Activated CD4-positive, alpha-beta T cell treated with anti-CD3 and anti-CD28 coated beads for 24 hours (primary cell): ENCODE measurements around the gene TMEM270.
A peak's percentile ranks its signal among the peaks of the same experiment; 100 is the strongest.
"Not testable (repeated sequence)": the region's sequence is repeated elsewhere in the genome, so short reads cannot be mapped to it uniquely, and the experiment has no call there.

Source experiments
- DNase-seq, 2 donors: peaks; one replicate each; pipeline ENCODE4 v3.0.0-alpha.2; 2020; ENCODE audit warnings: low read depth in 2 of 2

Gene TMEM270, protein sequence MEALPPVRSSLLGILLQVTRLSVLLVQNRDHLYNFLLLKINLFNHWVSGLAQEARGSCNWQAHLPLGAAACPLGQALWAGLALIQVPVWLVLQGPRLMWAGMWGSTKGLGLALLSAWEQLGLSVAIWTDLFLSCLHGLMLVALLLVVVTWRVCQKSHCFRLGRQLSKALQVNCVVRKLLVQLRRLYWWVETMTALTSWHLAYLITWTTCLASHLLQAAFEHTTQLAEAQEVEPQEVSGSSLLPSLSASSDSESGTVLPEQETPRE

DNA sequence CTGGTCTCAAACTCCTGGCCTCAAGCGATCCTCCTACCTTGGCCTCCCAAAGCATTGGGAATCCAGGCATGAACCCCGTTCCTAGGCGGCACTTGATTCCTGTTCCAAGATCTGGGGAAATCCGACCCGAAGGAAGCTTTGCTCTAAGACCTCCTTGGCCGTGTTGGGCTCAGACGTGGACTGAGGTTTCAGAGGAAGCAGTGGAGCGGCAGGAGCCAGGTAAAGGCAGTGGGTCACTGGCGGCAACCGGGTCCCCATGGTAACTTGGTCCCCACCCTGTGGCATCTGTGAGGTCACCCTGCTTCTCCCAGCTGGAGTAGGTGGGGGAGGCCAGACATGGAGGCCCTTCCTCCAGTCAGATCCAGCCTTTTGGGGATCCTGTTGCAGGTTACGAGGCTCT lies at the start of gene TMEM270:
Gene TMEM270 (plus strand): TSS at position 301 of the 400 bp plus-strand sequence. CDS start 36 bp downstream, at position 337.
- DNase-seq = no peak

DNA sequence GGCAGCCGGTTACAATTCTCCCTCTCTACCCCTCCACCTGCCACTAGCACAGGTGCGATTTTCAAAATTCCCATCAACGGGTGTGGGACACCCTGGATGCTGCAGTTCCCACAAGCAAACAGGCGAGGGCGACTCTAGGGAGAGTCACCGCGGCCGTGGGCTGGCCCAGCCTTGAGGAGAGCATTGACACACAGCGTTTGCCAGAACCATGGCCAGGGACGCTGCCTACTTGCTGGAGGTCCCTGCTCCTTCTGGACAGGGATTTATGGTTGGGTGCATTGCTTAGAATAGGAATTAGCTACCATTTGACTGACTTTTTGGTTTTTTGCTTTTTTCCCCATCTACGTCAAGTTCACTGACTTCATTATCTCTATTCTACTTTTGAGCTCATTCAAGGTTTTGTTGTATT lies 49.2 kb upstream of the TMEM270 start:
- peak; percentile 39 to 55 for DNase-seq

DNA sequence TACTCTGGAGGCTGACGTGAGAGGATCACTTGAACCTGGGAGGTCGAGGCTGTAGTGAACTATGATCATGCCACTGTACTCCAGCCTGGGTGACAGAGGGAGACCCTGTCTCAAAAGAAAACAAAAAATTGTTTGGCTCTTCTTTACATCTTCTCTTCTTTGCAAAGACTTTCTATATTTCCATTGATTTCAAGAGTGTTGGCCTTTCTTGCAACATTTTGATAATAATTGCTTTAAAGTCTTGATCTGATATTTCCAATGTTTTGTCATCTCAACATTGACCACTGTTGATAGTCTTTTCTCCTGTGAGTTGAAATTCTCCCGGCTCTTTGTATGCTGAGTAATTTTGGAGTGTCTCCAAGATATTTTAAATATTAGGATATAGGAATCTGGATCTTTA lies 48.0 kb upstream of the TMEM270 start:
- no peak for DNase-seq

DNA sequence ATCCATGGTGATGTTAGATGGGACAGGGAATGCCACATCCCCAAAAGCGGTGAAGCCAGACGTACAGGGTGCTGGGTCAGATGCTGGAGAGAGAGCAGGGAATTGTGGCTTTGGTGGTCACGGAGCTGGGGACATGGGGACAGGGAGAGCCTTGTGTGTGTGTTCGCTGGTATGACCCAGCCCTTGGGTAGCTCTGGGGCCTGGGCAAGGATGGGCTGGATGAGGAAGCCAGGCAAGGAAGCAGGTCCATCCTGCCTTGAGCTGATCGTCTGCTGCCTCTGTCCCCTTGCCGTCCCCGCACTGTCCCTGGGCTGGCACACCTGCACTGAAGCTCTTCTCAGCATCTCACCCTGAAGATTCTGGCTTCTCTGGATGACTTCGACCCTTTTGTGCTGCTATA lies 45.5 kb upstream of the TMEM270 start:
- no peak for DNase-seq

DNA sequence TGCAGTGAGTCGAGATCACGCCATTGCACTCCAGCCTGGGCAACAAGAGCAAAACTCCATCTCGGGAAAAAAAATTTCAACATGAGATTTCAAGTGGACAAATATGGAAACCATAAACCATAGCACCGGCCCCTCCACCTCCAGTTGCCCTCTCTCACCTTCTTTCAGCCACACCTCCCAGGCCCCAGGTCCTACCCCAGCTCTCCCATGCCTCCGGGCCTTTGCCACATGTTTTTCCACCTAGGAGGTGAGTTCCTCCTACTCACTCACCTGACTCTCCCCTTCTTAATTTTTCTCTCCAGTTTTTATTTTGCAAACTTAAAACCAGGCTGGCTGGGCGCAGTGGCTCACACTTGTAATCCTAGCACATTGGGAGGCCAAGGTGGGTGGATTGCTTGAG lies 43.8 kb upstream of the TMEM270 start:
- no peak for DNase-seq

DNA sequence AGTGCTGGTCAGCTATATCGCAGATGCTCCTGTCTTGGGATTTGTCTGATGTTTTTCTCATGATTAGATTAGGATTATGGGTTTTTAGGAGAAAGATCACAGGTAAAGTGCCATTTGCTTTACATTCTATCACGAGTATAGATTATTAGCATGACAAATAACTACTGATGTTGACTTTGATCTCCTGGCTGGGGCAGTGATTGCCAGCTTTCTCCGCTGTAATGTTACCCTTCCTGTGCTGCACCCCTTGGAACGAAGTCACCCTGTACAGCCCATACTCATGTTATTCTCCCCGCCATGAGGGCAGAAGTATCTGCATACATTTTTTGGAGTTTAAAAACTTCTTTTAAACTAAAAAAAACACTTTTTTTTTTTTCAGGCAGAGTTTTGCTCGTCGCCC lies 40.9 kb upstream of the TMEM270 start:
- no peak for DNase-seq

DNA sequence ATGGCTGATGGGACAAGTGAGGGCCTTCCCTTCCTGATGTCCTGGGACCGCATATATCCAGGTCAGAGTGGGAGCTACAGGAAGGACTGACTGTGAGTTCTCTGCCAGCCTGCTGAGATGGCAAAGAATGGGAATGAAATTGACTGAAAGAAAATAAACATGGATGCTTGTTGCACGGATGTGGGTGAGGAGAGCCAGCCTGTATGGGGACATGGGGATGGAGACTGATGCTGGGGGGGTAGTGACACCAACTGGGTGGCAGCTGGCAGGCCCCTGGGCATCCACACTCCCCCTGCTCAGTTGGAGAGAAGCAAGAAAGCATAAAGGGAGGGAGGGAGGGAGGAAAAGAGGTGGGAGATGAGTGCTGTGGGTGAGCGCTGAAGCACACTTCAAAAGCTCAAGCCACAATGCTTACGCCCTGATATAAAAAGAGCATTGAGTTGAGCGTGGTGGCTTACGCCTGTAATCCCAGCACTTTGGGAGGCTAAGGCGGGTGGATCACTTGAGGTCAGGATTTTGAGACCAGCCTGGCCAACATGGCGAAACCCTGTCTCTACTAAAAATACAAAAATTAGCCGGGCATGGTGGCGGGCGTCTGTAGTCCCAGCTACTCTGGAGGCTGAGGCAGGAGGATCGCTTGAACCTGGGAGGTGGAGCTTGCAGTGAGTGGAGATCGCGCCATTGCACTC lies 39.2 kb upstream of the TMEM270 start:
- DNase-seq = not testable (repeated sequence)

DNA sequence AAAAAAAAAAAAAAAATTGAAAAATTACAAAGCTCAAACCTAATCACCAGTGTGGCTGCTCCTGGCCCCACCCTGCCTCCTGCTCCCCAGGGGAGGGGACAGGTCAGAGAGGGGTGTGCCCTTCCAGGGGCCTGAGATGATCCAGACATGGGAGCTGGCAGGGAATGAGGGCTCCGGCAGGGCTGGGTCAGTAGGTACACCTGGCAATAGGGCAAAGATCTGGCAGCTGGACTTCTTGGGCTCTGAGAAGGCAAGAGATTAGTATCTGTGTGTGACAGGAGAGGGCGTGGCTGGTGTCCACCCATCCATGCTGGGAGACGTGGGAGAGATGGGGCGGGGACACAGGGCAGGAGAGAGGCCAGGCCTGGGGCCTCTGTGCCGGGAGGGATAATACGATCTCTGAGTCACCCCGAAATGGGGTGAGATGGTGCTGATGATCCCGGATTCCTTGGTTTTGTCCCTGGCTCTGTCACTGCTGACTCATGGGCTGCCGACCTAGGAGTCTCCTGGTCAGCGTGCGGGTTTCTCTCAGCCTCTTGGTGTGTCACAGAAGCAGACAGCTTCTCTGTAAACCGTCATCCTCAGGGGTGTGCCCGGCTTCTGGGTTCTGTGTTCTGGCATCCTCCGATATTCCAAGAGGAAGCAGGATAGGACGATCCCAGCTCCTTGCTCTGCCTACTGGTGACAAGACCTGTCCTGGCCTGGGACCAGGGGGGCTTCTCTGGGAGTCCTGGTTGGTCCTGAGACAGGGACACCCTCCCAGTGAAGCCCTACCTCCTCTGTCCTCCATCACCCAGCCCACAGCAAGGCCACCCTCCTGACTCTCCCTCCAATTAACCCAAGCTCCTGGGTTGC lies 38.4 kb upstream of the TMEM270 start:
- no peak for DNase-seq

DNA sequence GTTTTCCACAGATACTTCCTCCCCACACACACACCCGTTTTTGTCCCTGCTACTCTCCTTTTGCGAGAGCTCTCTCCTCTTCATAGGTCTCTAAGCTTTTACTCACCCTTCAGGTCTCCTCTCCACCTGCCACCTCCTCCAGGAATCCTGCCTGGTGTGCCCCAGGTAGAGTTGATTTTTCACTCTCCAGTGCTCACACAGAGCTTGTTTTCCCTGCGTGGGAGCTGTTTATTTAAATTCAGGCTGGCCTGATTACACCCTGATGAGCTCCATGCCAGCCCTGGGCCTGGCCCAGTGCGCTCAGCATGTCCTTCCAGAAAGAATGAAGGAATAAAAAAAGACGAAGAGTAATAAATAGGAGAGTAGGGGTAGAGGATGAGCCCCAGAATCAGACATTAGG lies 37.7 kb upstream of the TMEM270 start:
- no peak for DNase-seq

DNA sequence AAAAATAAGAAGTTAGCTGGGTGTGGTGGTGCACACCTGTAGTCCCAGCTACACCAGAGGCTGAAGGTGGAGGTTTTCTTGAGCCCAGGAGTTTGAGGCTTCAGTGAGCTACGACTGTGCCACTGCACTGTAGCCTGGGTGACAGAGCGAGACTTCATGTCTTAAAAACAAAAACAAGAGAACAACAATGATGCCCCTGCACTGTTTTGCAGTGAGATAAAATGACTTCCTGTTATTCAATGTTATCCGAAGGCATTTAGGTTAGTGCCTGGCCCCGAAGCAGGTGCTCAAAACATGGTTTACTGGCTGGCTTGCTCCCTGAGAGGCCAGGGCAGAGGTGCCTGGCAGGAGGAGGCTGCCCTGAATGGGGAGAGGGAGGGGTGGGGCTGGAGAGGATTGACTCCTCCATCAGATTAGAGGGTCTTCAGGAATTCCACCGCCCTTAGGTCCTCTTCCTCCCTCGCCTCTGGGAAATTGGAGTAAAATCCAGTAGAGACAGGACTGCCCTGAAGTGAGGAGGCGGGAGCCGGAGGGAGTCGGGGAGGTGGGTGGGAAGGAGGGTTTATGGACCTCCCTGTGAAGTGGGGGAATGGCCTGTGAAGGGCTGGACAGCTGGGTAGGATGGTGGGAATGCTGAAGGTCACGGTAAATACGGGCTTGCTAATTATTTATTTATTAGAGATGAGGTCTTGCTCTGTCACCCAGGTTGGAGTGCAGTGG lies 36.9 kb upstream of the TMEM270 start:
- no peak for DNase-seq

DNA sequence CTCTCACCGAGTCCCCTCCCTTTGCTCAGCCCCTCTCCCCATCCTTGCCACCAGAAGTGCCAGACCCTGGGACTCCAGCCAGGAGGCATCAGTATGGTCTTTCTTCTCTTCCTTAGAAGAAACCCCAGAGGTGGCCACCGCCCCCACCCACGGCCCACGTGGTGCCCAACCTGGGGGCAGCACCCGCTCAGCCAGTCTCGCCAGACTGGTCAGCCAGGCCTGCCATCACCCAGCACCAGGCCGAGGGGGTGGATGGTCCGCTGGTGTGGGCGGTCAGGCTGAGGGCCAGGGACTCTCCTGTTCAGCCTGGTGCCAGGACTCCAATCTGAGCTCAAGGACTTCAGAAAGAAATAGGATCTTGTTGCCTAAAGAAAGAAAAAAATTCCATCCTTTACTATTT lies 36.0 kb upstream of the TMEM270 start:
- DNase-seq = no peak

DNA sequence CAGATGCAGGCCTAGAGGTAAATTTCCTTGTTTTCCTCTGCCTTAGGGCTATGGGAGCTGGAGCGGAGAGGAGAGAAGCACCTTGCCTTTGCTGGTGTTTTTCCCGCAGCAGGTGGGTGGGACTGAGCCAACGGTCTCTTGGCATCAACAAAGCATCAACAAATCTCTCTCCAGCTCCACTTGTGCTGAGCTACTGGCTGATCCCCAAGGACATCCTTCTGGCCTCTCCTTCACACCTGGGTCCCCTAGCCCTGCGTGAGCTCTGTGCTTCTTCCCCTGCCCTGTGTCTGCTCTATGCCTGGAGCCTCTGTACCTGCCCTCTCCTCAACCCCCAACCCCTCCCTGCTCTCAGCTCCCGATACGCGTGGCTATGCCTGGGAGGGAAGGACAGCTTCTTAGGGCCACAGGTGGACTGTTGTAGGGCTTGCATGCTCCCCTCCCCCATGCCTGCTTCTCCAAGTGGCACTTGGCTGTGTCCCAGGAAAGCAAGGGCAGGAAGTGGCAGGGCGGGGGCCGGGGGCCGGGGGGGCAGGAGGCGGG lies 33.3 kb upstream of the TMEM270 start:
- no peak for DNase-seq

DNA sequence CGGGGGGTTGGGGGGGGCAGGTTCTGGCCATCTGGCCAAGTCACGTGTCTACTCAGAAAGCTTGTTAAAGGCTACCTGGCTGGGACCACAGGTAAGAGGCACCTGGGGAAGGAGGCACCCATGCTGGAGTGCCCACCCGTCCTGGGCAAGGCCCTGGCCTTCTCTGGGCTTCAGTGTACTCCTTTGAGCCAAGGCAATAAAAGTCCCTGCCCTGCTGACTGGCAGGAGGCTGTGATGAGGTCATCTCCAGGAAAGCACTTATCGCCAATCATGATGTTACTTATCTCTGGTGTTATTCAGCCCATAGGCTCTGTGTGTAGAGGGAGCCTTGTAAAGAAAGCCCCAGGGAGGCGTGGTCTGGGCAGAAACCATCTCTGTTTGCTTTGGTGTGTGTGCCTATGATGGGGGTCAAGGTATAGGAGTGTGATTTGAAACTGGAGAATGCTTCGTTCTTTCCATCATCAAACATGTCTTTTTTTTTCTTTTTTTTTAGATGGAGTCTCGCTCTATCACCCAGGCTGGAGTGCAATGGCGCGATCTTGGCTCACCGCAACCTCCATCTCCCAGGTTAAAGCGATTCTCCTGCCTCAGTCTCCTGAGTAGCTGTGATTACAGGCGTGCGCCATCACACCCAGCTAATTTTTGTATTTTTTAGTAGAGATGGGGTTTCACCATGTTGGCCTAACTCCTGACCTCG lies 32.7 kb upstream of the TMEM270 start:
- DNase-seq = no peak

DNA sequence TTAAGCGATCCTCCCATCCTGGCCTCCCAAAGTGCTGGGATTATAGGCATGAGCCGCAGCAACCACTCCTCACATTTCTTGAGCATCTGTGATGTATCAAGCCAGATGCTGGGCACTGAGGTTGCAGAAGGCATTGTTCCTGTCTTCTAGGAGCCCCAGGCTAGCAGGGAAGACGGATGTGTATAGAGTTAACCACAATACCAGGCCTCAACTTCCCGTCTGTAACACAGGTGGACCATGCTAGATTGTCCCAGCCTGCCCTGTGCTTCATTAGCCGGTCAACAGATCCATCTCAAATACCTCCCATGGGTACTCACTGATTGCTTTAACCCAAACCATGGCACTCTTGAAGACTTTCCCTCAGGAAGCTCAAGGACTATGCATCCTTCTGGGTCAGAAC lies 32.0 kb upstream of the TMEM270 start:
- DNase-seq = no peak

DNA sequence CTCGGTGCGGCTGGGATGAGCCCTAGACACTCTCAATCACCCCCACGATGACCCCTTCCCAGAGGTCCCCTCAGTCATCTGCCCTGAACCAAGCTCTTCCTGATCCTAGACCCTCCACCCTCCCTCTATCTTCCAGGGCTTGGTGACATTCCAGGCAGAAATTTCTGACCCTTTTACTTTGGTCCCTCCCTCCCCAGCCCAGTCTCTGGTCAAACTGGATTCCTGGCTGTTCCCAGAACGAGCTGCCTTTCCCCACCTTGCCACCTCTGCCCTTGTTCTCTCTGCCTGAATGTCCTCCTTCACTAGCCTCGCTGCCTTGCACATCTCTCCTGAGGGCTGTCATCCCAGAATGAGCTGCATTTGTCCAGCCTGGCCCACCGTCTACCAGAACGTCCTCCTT lies 31.5 kb upstream of the TMEM270 start:
- DNase-seq = no peak

DNA sequence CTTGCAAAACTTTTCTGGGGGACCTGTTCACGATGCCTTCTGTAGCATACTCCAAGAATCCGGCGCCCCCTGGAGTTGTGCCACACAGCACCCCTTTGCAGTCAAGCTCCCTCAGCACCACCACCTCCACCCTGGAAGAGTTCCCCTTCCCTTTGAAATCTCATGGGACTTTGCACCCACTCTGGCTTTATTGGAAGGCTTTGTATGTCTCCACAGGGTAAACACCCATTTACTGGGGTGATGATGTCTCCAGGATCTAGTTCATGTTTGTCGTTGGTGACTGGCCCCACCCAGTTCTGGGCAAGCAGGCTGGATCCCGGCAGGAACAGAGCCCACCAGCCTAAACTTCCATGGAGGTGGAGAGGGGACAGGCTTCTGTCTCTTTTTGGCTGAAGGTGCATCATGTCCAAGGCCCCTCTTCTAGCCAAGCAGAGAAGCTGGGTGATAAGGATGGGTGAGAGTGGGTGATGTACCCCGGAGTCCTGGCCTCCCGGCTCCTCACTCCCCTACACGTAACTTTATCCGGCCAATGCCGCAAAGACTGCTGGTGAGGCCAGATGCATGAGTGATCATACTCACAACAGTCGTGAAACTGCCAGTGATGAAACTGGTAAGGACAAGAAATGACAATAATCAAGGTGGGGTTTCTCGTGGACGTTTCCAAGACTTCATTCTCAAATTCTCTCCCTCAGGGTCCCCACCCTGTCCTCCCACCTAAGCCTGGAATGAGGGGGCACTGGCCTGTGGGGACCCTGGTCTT lies 30.9 kb upstream of the TMEM270 start:
- no peak for DNase-seq

DNA sequence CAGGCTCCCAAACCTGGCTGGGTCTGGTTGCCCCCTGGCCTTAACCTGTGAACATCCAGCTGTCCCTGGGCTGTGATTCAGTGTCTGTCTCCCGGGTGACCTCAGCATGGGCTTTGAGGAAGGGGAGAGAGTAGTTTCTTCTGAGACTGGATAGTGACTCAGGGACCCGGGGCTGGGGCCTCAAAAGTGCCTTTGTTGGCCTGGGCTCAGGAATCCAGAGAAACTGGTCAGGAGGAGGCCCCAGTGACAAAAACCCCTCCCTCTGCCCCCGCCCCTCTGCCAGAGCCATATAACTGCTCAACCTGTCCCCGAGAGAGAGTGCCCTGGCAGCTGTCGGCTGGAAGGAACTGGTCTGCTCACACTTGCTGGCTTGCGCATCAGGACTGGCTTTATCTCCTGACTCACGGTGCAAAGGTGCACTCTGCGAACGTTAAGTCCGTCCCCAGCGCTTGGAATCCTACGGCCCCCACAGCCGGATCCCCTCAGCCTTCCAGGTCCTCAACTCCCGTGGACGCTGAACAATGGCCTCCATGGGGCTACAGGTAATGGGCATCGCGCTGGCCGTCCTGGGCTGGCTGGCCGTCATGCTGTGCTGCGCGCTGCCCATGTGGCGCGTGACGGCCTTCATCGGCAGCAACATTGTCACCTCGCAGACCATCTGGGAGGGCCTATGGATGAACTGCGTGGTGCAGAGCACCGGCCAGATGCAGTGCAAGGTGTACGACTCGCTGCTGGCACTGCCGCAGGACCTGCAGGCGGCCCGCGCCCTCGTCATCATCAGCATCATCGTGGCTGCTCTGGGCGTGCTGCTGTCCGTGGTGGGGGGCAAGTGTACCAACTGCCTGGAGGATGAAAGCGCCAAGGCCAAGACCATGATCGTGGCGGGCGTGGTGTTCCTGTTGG lies 30.0 kb upstream of the TMEM270 start, which contains the start of gene CLDN4:
Gene CLDN4 (plus strand): TSS at position 316 of the 903 bp plus-strand sequence. CDS start 206 bp downstream, at position 522.
- no peak for DNase-seq

DNA sequence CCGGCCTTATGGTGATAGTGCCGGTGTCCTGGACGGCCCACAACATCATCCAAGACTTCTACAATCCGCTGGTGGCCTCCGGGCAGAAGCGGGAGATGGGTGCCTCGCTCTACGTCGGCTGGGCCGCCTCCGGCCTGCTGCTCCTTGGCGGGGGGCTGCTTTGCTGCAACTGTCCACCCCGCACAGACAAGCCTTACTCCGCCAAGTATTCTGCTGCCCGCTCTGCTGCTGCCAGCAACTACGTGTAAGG lies 29.4 kb upstream of the TMEM270 start:
- no peak for DNase-seq

DNA sequence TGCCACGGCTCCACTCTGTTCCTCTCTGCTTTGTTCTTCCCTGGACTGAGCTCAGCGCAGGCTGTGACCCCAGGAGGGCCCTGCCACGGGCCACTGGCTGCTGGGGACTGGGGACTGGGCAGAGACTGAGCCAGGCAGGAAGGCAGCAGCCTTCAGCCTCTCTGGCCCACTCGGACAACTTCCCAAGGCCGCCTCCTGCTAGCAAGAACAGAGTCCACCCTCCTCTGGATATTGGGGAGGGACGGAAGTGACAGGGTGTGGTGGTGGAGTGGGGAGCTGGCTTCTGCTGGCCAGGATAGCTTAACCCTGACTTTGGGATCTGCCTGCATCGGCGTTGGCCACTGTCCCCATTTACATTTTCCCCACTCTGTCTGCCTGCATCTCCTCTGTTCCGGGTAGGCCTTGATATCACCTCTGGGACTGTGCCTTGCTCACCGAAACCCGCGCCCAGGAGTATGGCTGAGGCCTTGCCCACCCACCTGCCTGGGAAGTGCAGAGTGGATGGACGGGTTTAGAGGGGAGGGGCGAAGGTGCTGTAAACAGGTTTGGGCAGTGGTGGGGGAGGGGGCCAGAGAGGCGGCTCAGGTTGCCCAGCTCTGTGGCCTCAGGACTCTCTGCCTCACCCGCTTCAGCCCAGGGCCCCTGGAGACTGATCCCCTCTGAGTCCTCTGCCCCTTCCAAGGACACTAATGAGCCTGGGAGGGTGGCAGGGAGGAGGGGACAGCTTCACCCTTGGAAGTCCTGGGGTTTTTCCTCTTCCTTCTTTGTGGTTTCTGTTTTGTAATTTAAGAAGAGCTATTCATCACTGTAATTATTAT lies 28.9 kb upstream of the TMEM270 start:
- DNase-seq = no peak
